ENCODE results near the gene PXN.

The PXN gene

DNA sequence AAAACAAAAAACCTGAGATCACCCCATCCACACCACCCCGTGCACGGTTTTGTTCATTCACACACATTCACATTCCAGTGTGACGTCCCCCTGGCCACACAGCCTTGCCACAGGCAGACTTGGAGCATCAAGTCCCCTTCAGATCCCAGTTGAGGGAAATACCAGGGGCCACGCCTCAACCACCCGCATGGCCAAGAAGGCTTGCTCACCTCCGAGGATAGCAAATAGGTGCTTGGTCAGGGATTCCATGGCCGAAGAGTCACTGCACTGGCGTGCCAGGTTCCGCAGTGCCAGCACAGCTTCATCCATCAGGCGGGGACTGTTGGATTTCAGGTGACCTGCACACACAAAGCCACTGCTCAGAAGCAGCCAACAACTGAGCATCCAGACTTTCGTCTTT, 90.0 kb downstream of the PXN start:
- DNase-seq (ENCODE audit: low read depth, low spot score): no peak

- no peak for DNase-seq (ENCODE audit: low read depth, low spot score)
Measured at GRCh38 chr12:120175062-120175461, 90.5 kb downstream of the PXN start.

DNA sequence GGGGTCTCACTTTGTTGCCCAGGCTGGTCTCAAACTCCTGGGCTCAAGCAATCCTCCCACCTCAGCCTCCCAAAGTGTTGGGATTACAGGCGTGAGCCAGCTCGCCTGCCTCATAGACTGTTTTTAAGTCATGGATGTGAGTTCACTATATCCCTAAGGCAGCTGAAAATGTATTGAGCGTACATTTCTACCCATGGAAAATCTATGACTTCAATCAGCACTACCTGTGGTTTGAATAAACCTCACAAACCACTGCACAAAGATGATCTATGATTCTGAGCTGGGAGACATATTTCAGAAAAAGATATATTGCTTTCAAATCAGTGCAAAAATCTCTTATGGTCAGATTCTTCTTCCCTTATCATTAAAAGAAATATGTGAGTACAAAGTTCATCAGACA, 93.5 kb downstream of the PXN start:
- DNase-seq (ENCODE audit: low read depth, low spot score): no peak

DNA sequence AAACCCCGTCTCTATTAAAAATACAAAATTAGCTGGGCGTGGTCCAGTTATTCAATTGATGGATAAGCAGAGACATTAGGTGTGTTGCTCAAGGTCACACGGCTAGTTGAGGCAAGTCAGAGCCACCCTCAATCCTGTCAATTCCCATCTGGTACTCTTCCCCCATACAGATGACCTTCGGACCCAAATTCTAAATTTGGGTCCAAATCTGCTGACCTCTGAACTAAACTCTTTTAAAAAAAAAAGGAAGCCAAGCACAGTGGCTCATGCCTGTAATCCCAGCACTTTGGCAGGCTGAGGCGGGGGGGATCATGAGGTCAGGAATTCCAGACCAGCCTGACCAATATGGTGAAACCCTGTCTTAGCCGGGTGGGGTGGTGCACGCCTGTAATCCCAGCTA, 94.9 kb downstream of the PXN start:
- DNase-seq (ENCODE audit: low read depth, low spot score): no peak

DNA sequence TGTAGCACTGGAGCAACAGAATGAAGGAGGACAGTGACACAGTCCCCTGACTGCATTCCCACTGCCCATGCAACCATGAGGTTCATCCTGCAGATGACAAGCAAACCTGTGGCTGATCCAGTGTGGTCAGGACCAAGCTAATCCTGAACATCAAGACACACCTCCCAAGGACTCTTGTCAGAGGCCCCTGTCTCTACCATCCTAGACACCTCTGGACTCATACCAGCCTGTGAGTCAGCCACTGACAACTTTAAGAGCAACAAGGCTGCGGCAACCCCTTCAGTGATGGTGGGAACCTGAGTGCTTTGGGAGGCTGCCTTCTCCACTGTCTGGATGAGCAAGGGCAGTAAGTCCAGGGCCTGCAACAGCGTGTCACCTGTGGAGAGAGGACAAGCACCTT, 95.6 kb downstream of the PXN start:
- DNase-seq (ENCODE audit: low read depth, low spot score): no peak

GRCh38 chr12:120168337-120168736, 97.2 kb downstream of the PXN start:
- DNase-seq (ENCODE audit: low read depth, low spot score): no peak

- peak; percentile 10 for DNase-seq (ENCODE audit: low read depth, low spot score)
Measured at GRCh38 chr12:120167529-120168095, 97.9 kb downstream of the PXN start.

- DNase-seq (ENCODE audit: low read depth, low spot score): no peak
Measured at GRCh38 chr12:120164293-120164692, 101.2 kb downstream of the PXN start.

DNA sequence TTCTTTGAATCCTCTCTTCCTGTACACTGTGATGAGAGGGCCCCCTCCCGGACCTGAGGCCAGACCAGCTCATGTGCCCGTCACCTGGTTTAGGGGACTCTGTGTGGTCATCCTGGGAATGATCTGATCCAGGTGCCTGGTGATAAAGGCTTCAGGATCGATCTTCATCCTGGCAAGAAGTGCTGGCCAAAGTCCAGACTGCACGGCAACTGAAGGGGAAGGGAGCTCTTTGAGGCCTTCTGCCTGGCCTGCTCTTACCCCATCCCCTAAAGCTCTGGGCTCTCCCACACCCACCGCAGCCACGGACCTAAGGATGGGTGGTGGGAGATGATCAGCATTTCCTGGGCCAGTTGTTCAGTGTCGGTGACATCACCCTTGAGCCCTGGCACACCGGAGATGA, 102.8 kb downstream of the PXN start:
- no peak for DNase-seq (ENCODE audit: low read depth, low spot score)

GRCh38 chr12:120161852-120162251, 103.7 kb downstream of the PXN start:
- DNase-seq (ENCODE audit: low read depth, low spot score): no peak

Measured in ELF-1 (cell line).